ENCODE data around the gene PVALEF.

The PVALEF gene

GRCh38 chr17:81191116-81191515 is 25.8 kb downstream of the PVALEF start:
- no peak for TF ChIP-seq CTCF (IDR thresholded peaks at IDR 0.05; ENCODE audit: insufficient read depth, low read length, poor library complexity, severe bottlenecking)
- H3K36me3 ChIP-seq (ENCODE audit: control insufficient read depth, insufficient read depth, low read length) = peaks cover 8% of the 10 kb centered on the region
- DNase-seq (ENCODE audit: extremely low read depth, insufficient read length) = no peak
- H3K4me3 ChIP-seq (replicated peaks; ENCODE audit: low read depth, low read length) = no peak overlapping the region
- H3K27me3 ChIP-seq (replicated peaks; ENCODE audit: control insufficient read depth, insufficient read depth, low read length) = no peaks in the 10 kb centered on the region

- H3K4me3 ChIP-seq (replicated peaks; ENCODE audit: low read depth, low read length) = no peak overlapping the region
- H3K36me3 ChIP-seq (ENCODE audit: control insufficient read depth, insufficient read depth, low read length) = peaks cover 8% of the 10 kb centered on the region
- TF ChIP-seq CTCF (IDR thresholded peaks at IDR 0.05; ENCODE audit: insufficient read depth, low read length, poor library complexity, severe bottlenecking) = no peak
- no peak for DNase-seq (ENCODE audit: extremely low read depth, insufficient read length)
- H3K27me3 ChIP-seq (replicated peaks; ENCODE audit: control insufficient read depth, insufficient read depth, low read length) = no peaks in the 10 kb centered on the region
Observed at GRCh38 chr17:81191646-81192045, 26.3 kb downstream of the PVALEF start.

GRCh38 chr17:81192386-81193050 is 27.2 kb downstream of the PVALEF start:
- Histone ChIP-seq H3K27me3 (replicated peaks; ENCODE audit: control insufficient read depth, insufficient read depth, low read length) (no peaks in the 10 kb centered on the region), H3K36me3 (ENCODE audit: control insufficient read depth, insufficient read depth, low read length) (peaks cover 8% of the 10 kb centered on the region), H3K4me3 (replicated peaks; ENCODE audit: low read depth, low read length) (no peak overlapping the region)
- no peak for DNase-seq (ENCODE audit: extremely low read depth, insufficient read length)
- no peak for TF ChIP-seq CTCF (IDR thresholded peaks at IDR 0.05; ENCODE audit: insufficient read depth, low read length, poor library complexity, severe bottlenecking)

- DNase-seq (ENCODE audit: extremely low read depth, insufficient read length) = no peak
- H3K36me3 ChIP-seq (ENCODE audit: control insufficient read depth, insufficient read depth, low read length) = peaks cover 8% of the 10 kb centered on the region
- TF ChIP-seq CTCF (IDR thresholded peaks at IDR 0.05; ENCODE audit: insufficient read depth, low read length, poor library complexity, severe bottlenecking) = no peak
- no peaks in the 10 kb centered on the region for H3K27me3 ChIP-seq (replicated peaks; ENCODE audit: control insufficient read depth, insufficient read depth, low read length)
- no peak overlapping the region for H3K4me3 ChIP-seq (replicated peaks; ENCODE audit: low read depth, low read length)
Observed at GRCh38 chr17:81193051-81193410, 27.7 kb downstream of the PVALEF start.

- H3K4me3 ChIP-seq (replicated peaks; ENCODE audit: low read depth, low read length) = no peak overlapping the region
- H3K27me3 ChIP-seq (replicated peaks; ENCODE audit: control insufficient read depth, insufficient read depth, low read length) = no peaks in the 10 kb centered on the region
- DNase-seq (ENCODE audit: extremely low read depth, insufficient read length) = no peak
- TF ChIP-seq CTCF (IDR thresholded peaks at IDR 0.05; ENCODE audit: insufficient read depth, low read length, poor library complexity, severe bottlenecking) = no peak
- peaks cover 8% of the 10 kb centered on the region for H3K36me3 ChIP-seq (ENCODE audit: control insufficient read depth, insufficient read depth, low read length)
Observed at GRCh38 chr17:81193470-81194224, 28.3 kb downstream of the PVALEF start.

Data from GM06990 (cell line).